Testis (tissue), 3 donors: ENCODE measurements around the gene CDH22. TPM values are rescaled to one million over a fixed set of nuclear protein-coding genes. Genes with fewer than 3 reads are reported as not detected.

Experiments
- DNase-seq: peaks from one replicate; pipeline ENCODE4 v3.0.0-alpha.2; 2019
- H3K27ac ChIP-seq, 2 donors: fragments of 200-600 bp; sonication (generic); one replicate each; pipeline ENCODE4 v1.5.1; 2019
- H3K27me3 ChIP-seq: fragments of 200-600 bp; sonication (generic); one replicate; pipeline ENCODE4 v1.5.1; 2019
- H3K36me3 ChIP-seq: fragments of 200-600 bp; sonication (generic); one replicate; pipeline ENCODE4 v1.5.1; 2017; ENCODE audit warnings: low read depth; ENCODE audit errors: missing control alignments
- H3K4me1 ChIP-seq: fragments of 200-600 bp; sonication (generic); one replicate; pipeline ENCODE4 v1.5.1; 2019
- H3K4me3 ChIP-seq, 2 donors: fragments of 200-600 bp; sonication (generic); one replicate each; pipeline ENCODE4 v1.5.1; 2017 to 2019
- H3K9me3 ChIP-seq: fragments of 200-600 bp; sonication (generic); one replicate; pipeline ENCODE4 v1.5.1; 2017
- POLR2A ChIP-seq: fragments of 450-650 bp; IDR thresholded peaks from one replicate; pipeline ENCODE4 v1.6.1; 2017; ENCODE audit warnings: antibody characterized with exemption, mild to moderate bottlenecking, moderate library complexity
- WGBS, 2 donors: methylation state at CpG; one replicate each; pipeline ENCODE4 v1.1.5; 2018; 5-methylcytosine and 5-hydroxymethylcytosine counted together
- intact Hi-C: fragments of 100-400 bp; cut with DNase I; formaldehyde crosslinking; loops from one replicate; pipeline ENCODE4 v1.15.1; 2023; ENCODE audit warnings: low total_unique reads
- polyA plus RNA-seq: library from polyadenylated mRNA; stranded (reverse); fragments of 350-450 nt; fragmentation: Illumina TruSeq; extraction: RNeasy Lipid Tissue Mini Kit (QIAGEN cat#74804); gene quantifications from one replicate; pipeline ENCODE4 v1.2.3, GENCODE V29; 2014; ENCODE audit warnings: low read depth, low replicate concordance; ENCODE audit not compliant: insufficient read depth
- total RNA-seq, 2 donors: library from RNA; depleted of rRNA; stranded (reverse); fragments of >200 nt; gene quantifications; one replicate each; pipeline ENCODE4 v1.2.3, GENCODE V29; 2016
- TF ChIP-seq, protein P1 (sequence below), 3 experiments: fragments of 450-650 bp in 2 of 3; fragments of 200-600 bp in 1 of 3; sonication (generic) in 1 of 3; IDR thresholded peaks; one replicate each; pipeline ENCODE4 v1.5.1; 2016 to 2019; ENCODE audit warnings: antibody characterized with exemption in 3 of 3, mild to moderate bottlenecking in 2 of 3, moderate library complexity in 1 of 3

The CDH22 gene
- total and polyA plus RNA-seq, 3 donors from 2014 or later = 1.8 to 2.6 (median 2.6) TPM

DNA sequence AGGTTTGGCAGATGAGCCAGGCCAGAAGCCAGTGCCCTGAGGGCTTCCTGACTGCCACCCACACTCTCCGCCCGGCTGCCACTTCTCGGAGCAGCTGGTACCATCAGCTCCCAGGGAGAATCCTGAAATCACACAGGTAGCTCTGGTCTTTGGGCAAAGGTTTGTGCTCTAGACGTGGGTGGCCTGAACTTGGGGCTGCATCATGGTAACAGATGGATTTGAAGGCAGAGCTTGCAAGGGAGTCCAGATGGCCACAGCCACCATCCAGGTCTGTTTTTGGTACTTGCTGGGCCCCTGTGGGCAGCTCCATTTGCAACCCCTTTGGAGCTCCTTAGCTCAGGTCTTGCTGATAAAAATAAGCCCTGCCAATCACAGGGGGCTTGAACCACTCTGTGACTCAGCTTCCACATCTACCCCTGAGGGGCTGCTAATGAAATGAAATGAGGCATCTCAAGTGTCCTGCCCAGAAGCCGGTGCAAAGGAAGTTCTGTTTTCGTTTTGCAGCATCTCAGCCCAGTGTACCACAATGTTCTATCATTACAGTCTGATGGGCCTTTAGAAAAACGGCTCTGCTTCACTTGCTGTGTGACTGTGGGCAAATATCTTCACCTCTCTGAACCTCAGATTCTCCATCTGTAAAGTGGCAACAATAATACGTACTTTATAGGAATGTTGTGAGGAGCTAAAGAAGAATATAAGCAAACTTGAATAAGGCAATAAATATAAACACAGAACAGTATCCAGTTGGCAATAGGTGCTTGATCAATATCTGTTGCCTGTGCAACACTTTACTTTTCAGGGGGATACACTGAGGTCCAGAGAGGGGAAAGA is 25.1 kb upstream of the CDH22 start:
- Histone ChIP-seq H3K9me3 (no peaks in the 10 kb centered on the region), H3K36me3 (no peaks in the 10 kb centered on the region), H3K4me3 (no peak overlapping the region), H3K4me1 (no peaks in the 10 kb centered on the region), H3K27me3 (no peaks in the 10 kb centered on the region), H3K27ac (no peak overlapping the region)
- 81 to 87% methylated on average over 5 to 8 of the region's 8 CpGs for WGBS, 2 donors
- DNase-seq = no peak
- intact Hi-C loops = no loop called here
- TF ChIP-seq POLR2A = no peak
- TF ChIP-seq, protein P1, sequence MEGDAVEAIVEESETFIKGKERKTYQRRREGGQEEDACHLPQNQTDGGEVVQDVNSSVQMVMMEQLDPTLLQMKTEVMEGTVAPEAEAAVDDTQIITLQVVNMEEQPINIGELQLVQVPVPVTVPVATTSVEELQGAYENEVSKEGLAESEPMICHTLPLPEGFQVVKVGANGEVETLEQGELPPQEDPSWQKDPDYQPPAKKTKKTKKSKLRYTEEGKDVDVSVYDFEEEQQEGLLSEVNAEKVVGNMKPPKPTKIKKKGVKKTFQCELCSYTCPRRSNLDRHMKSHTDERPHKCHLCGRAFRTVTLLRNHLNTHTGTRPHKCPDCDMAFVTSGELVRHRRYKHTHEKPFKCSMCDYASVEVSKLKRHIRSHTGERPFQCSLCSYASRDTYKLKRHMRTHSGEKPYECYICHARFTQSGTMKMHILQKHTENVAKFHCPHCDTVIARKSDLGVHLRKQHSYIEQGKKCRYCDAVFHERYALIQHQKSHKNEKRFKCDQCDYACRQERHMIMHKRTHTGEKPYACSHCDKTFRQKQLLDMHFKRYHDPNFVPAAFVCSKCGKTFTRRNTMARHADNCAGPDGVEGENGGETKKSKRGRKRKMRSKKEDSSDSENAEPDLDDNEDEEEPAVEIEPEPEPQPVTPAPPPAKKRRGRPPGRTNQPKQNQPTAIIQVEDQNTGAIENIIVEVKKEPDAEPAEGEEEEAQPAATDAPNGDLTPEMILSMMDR (IDR thresholded peaks at IDR 0.05) = no peak

DNA sequence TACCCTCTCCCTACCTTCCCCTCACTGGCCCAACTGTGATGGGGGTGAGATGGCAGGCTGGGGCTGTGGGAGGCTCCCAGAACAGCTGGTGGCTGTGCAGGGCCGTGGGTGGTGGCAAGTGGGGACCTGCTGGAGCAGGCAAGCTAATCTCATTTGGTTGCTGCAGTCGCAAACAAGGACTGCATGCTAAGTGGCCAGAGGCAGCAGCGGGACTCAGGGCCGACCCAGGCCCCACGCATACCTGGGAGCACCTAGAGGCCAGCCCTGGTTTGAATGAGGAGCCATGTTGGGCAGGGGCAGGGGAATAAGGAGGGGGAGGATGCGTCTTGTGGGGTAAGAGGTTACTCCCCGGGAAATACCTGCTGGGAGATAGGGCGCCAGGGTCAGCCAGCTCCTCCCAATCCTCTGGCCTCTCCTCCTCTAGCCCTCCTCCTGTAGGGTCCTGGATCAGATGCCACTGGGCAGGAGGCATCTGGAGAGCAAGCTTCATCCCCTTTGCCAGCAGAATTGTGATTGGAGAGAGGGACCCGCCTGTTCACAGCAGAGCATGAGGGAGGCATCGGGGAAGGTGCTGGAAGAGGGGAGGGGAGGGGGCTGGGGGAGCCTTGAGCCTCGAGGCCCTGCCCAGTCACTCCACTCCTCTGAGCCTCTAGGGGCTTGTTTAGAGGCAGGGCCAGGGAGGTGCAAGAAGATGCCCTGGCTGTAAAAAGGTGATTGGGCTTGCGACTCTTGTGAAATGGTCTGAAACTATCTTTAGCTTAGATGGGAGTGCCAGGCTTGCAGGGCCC is 24.3 kb upstream of the CDH22 start:
- Histone ChIP-seq H3K36me3 (no peaks in the 10 kb centered on the region), H3K27me3 (no peaks in the 10 kb centered on the region), H3K4me1 (no peaks in the 10 kb centered on the region), H3K9me3 (no peaks in the 10 kb centered on the region), H3K4me3 (no peak overlapping the region), H3K27ac (no peak overlapping the region)
- intact Hi-C loops = no loop called here
- no peak for DNase-seq
- TF ChIP-seq, protein P1 (IDR thresholded peaks at IDR 0.05) = no peak
- no peak for TF ChIP-seq POLR2A
- WGBS, 2 donors = 75 to 81% methylated on average over 7 to 12 of the region's 12 CpGs

- Histone ChIP-seq H3K9me3 (no peaks in the 10 kb centered on the region), H3K36me3 (no peaks in the 10 kb centered on the region), H3K27ac (no peak overlapping the region), H3K27me3 (no peaks in the 10 kb centered on the region), H3K4me1 (no peaks in the 10 kb centered on the region), H3K4me3 (no peak overlapping the region)
- DNase-seq = no peak
- TF ChIP-seq, protein P1 (IDR thresholded peaks at IDR 0.05) = no peak
- TF ChIP-seq POLR2A = no peak
- WGBS, 2 donors = 85 to 86% methylated on average over 13 of the region's 13 CpGs
- intact Hi-C loops = no loop called here
Observed at GRCh38 chr20:46331611-46332361, 23.5 kb upstream of the CDH22 start.

DNA sequence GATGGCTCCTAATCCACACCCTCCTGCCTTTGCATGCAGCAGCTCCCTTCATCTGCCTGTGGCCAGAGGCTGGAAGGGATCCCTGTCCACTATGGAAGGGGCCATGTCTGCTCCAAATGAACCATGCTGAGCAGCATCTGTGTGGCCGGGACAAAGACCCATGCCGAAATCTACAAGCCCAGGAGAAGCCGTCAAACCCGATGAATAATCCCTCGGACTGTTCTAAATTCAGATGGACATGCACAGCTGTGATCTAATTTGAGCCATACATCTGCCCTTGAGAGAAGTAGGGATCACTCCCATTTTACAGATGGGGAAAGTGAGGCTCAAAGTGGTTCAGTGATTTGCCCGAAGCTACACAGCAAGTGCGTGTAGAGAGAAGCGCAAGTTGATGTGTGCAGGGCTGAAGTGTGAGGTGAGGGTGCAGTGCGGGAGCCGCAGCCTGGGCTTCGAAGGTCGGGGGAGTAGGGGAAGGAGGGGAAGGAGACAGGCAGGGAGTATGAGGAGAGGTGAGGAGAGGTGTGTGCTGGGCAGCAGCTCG is 22.6 kb upstream of the CDH22 start:
- Histone ChIP-seq H3K27me3 (no peaks in the 10 kb centered on the region), H3K36me3 (no peaks in the 10 kb centered on the region), H3K27ac (no peak overlapping the region), H3K9me3 (no peaks in the 10 kb centered on the region), H3K4me1 (no peaks in the 10 kb centered on the region), H3K4me3 (no peak overlapping the region)
- DNase-seq = no peak
- WGBS, 2 donors = 81 to 87% methylated on average over 13 of the region's 13 CpGs
- no peak for TF ChIP-seq POLR2A
- TF ChIP-seq, protein P1 (IDR thresholded peaks at IDR 0.05) = no peak
- intact Hi-C loops = no loop called here
